HepG2 (cell line): Measurements from ENCODE around the gene PIANP. TPM values are rescaled to one million over a fixed set of nuclear protein-coding genes. Genes with fewer than 3 reads are reported as not detected.
A peak's percentile ranks its signal among the peaks of the same experiment; 100 is the strongest.

Experiments used
- CCDC6 ChIP-seq: sonication (generic); formaldehyde crosslinking; IDR thresholded peaks from 2 replicates; pipeline ENCODE4 v1.8.1; 2022; ENCODE audit warnings: mild to moderate bottlenecking, missing genetic modification reagents, moderate library complexity
- CEBPB ChIP-seq: IDR thresholded peaks from 2 replicates; pipeline ENCODE4 v1.6.1; 2011; ENCODE audit warnings: low read depth, low read length, improper control_type of control experiment, borderline replicate concordance
- SCMH1 ChIP-seq: sonication (generic); formaldehyde crosslinking; IDR thresholded peaks from 2 replicates; pipeline ENCODE4 v1.9.0; 2021; ENCODE audit warnings: missing genetic modification reagents, mild to moderate bottlenecking, borderline replicate concordance
- SKI ChIP-seq: fragments of 450-650 bp; IDR thresholded peaks from one replicate; pipeline ENCODE4 v1.6.1; 2018; ENCODE audit warnings: mild to moderate bottlenecking; ENCODE audit not compliant: partially characterized antibody
- ZNF251 ChIP-seq: sonication (generic); formaldehyde crosslinking; IDR thresholded peaks from 2 replicates; pipeline ENCODE4 v1.9.0; 2021; ENCODE audit warnings: mild to moderate bottlenecking, missing genetic modification reagents
- ZNF451 ChIP-seq: sonication (generic); formaldehyde crosslinking; IDR thresholded peaks from 2 replicates; pipeline ENCODE4 v1.5.0; 2020; ENCODE audit warnings: mild to moderate bottlenecking, missing genetic modification reagents
- ZNF547 ChIP-seq: sonication (generic); formaldehyde crosslinking; IDR thresholded peaks from 2 replicates; pipeline ENCODE4 v1.5.1; 2020; ENCODE audit warnings: mild to moderate bottlenecking, missing genetic modification reagents
- ZNF644 ChIP-seq: IDR thresholded peaks from 2 replicates; pipeline ENCODE4 v1.6.1; 2016; ENCODE audit warnings: low read depth
- polyA plus RNA-seq, 8 experiments: library from polyadenylated mRNA; depleted of rRNA in 3 of 8; stranded (reverse) in 7 of 8; unstranded in 1 of 8; fragments of >200 nt; fragmentation: Illumina TruSeq in 4 of 8; extraction: Trizol in 4 of 8; gene quantifications; 2 replicates each; pipeline versions ENCODE4 v1.2.1 to v1.2.3, GENCODE V29; 2011 to 2016; ENCODE audit warnings: low read depth in 4 of 8, missing spikeins in 1 of 8, mixed read lengths in 1 of 8; ENCODE audit not compliant: insufficient read depth in 1 of 8
- total RNA-seq, 5 experiments: library from RNA; depleted of rRNA; stranded (reverse); fragments of >200 nt; fragmentation: Illumina TruSeq; extraction: Trizol; gene quantifications; 2 replicates each; pipeline ENCODE4 v1.2.3, GENCODE V29; 2016; ENCODE audit warnings: low read depth in 1 of 5
- TF ChIP-seq, protein P1 (sequence below): sonication (generic); formaldehyde crosslinking; IDR thresholded peaks from 2 replicates; pipeline ENCODE4 v1.9.0; 2022; ENCODE audit warnings: missing genetic modification reagents, mild to moderate bottlenecking, borderline replicate concordance
- TF ChIP-seq, protein P2 (sequence below): sonication (generic); formaldehyde crosslinking; IDR thresholded peaks from 2 replicates; pipeline ENCODE4 v1.8.1; 2023; ENCODE audit warnings: mild to moderate bottlenecking, missing genetic modification reagents
- TF ChIP-seq, protein P3 (sequence below): IDR thresholded peaks from 2 replicates; pipeline ENCODE4 v1.6.1; 2018; ENCODE audit warnings: missing genetic modification reagents
- TF ChIP-seq, protein P4 (sequence below): sonication (generic); formaldehyde crosslinking; IDR thresholded peaks from 2 replicates; pipeline ENCODE4 v1.4.0; 2020; ENCODE audit warnings: missing genetic modification reagents

Gene PIANP
- total and polyA plus RNA-seq, 2 of the 13 experiments (the other 11 are each of a cell fraction or from before 2014, with no cell fraction given): not detected

DNA sequence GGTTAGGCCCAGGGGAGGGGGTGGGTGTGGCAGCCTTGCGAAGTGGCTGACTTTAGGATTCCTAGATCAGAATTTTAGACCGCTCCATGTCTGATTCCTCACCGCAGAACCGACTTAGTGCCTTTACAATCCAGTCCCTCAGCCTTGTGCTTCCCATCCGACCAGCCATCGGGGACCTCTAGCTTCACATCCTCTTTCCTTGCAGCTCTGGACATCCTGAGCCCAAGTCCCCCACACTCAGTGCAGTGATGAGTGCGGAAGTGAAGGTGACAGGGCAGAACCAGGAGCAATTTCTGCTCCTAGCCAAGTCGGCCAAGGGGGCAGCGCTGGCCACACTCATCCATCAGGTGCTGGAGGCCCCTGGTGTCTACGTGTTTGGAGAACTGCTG is 23.8 kb upstream of the PIANP start (continued):
- TF ChIP-seq, protein P1, sequence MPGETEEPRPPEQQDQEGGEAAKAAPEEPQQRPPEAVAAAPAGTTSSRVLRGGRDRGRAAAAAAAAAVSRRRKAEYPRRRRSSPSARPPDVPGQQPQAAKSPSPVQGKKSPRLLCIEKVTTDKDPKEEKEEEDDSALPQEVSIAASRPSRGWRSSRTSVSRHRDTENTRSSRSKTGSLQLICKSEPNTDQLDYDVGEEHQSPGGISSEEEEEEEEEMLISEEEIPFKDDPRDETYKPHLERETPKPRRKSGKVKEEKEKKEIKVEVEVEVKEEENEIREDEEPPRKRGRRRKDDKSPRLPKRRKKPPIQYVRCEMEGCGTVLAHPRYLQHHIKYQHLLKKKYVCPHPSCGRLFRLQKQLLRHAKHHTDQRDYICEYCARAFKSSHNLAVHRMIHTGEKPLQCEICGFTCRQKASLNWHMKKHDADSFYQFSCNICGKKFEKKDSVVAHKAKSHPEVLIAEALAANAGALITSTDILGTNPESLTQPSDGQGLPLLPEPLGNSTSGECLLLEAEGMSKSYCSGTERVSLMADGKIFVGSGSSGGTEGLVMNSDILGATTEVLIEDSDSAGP (CRISPR knock-in tag): no peak
- no peak for TF ChIP-seq SKI
- TF ChIP-seq ZNF547 (CRISPR knock-in tag): no peak
- TF ChIP-seq ZNF251 (CRISPR knock-in tag): no peak
- TF ChIP-seq, protein P2, sequence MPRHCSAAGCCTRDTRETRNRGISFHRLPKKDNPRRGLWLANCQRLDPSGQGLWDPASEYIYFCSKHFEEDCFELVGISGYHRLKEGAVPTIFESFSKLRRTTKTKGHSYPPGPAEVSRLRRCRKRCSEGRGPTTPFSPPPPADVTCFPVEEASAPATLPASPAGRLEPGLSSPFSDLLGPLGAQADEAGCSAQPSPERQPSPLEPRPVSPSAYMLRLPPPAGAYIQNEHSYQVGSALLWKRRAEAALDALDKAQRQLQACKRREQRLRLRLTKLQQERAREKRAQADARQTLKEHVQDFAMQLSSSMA (CRISPR knock-in tag): no peak
- TF ChIP-seq CEBPB: no peak
- TF ChIP-seq, protein P3, sequence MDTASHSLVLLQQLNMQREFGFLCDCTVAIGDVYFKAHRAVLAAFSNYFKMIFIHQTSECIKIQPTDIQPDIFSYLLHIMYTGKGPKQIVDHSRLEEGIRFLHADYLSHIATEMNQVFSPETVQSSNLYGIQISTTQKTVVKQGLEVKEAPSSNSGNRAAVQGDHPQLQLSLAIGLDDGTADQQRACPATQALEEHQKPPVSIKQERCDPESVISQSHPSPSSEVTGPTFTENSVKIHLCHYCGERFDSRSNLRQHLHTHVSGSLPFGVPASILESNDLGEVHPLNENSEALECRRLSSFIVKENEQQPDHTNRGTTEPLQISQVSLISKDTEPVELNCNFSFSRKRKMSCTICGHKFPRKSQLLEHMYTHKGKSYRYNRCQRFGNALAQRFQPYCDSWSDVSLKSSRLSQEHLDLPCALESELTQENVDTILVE (CRISPR knock-in tag): no peak
- TF ChIP-seq CCDC6 (CRISPR knock-in tag): no peak; the same call in none of the 2 replicates
- no peak for TF ChIP-seq SCMH1 (CRISPR knock-in tag)
- TF ChIP-seq, protein P4, sequence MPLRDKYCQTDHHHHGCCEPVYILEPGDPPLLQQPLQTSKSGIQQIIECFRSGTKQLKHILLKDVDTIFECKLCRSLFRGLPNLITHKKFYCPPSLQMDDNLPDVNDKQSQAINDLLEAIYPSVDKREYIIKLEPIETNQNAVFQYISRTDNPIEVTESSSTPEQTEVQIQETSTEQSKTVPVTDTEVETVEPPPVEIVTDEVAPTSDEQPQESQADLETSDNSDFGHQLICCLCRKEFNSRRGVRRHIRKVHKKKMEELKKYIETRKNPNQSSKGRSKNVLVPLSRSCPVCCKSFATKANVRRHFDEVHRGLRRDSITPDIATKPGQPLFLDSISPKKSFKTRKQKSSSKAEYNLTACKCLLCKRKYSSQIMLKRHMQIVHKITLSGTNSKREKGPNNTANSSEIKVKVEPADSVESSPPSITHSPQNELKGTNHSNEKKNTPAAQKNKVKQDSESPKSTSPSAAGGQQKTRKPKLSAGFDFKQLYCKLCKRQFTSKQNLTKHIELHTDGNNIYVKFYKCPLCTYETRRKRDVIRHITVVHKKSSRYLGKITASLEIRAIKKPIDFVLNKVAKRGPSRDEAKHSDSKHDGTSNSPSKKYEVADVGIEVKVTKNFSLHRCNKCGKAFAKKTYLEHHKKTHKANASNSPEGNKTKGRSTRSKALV (CRISPR knock-in tag): 0 out of 2 replicates have a peak, but pooled peaks have one; percentile 12
- TF ChIP-seq ZNF451: no peak
- no peak for TF ChIP-seq ZNF644 (CRISPR knock-in tag)
